ENCODE measurements around the gene SUSD1.

SUSD1 gene

GRCh38 chr9:112112519-112112918 lies 62.6 kb downstream of the SUSD1 start:
- Histone ChIP-seq H3K4me3 (ENCODE audit: low read depth in 1 of 2, low read length in 2 of 2) (no peak overlapping the region), H3K4me1 (ENCODE audit: control insufficient read depth in 1 of 2, insufficient read depth in 2 of 2, low read length in 2 of 2) (no peaks in the 10 kb centered on the region), H3K27ac (ENCODE audit: low read length) (no peak overlapping the region), H3K27me3 (ENCODE audit: low read depth, low read length) (no peaks in the 10 kb centered on the region), H3K9me3 (ENCODE audit: control insufficient read depth in 1 of 2, low read length in 2 of 2) (no peaks in the 10 kb centered on the region), H3K36me3 (ENCODE audit: control insufficient read depth in 1 of 2, insufficient read depth in 2 of 2, low read length in 2 of 2) (peaks cover 3 to 13% of the 10 kb centered on the region in 2 donors)

- no peaks in the 10 kb centered on the region for H3K27me3 ChIP-seq (ENCODE audit: low read depth, low read length)
- H3K4me1 ChIP-seq (ENCODE audit: control insufficient read depth in 1 of 2, insufficient read depth in 2 of 2, low read length in 2 of 2) = no peaks in the 10 kb centered on the region
- H3K36me3 ChIP-seq (ENCODE audit: control insufficient read depth in 1 of 2, insufficient read depth in 2 of 2, low read length in 2 of 2) = peaks cover 3 to 13% of the 10 kb centered on the region in 2 donors
- H3K4me3 ChIP-seq (ENCODE audit: low read depth in 1 of 2, low read length in 2 of 2) = no peak overlapping the region
- H3K9me3 ChIP-seq (ENCODE audit: control insufficient read depth in 1 of 2, low read length in 2 of 2) = no peaks in the 10 kb centered on the region
- no peak overlapping the region for H3K27ac ChIP-seq (ENCODE audit: low read length)
These were observed 63.6 kb downstream of the SUSD1 start for GRCh38 chr9:112111461-112111860.

- Histone ChIP-seq H3K4me1 (ENCODE audit: control insufficient read depth in 1 of 2, insufficient read depth in 2 of 2, low read length in 2 of 2) (no peaks in the 10 kb centered on the region), H3K27me3 (ENCODE audit: low read depth, low read length) (no peaks in the 10 kb centered on the region), H3K27ac (ENCODE audit: low read length) (no peak overlapping the region), H3K9me3 (ENCODE audit: control insufficient read depth in 1 of 2, low read length in 2 of 2) (no peaks in the 10 kb centered on the region), H3K36me3 (ENCODE audit: control insufficient read depth in 1 of 2, insufficient read depth in 2 of 2, low read length in 2 of 2) (peaks cover 3 to 13% of the 10 kb centered on the region in 2 donors), H3K4me3 (ENCODE audit: low read depth in 1 of 2, low read length in 2 of 2) (no peak overlapping the region)
These were observed 64.4 kb downstream of the SUSD1 start for GRCh38 chr9:112110777-112111113.

GRCh38 chr9:112110094-112110776 lies 64.9 kb downstream of the SUSD1 start:
- H3K4me3 ChIP-seq (ENCODE audit: low read depth in 1 of 2, low read length in 2 of 2) = no peak overlapping the region
- H3K27ac ChIP-seq (ENCODE audit: low read length) = no peak overlapping the region
- peaks cover 3 to 13% of the 10 kb centered on the region in 2 donors for H3K36me3 ChIP-seq (ENCODE audit: control insufficient read depth in 1 of 2, insufficient read depth in 2 of 2, low read length in 2 of 2)
- H3K9me3 ChIP-seq (ENCODE audit: control insufficient read depth in 1 of 2, low read length in 2 of 2) = no peaks in the 10 kb centered on the region
- H3K4me1 ChIP-seq (ENCODE audit: control insufficient read depth in 1 of 2, insufficient read depth in 2 of 2, low read length in 2 of 2) = no peaks in the 10 kb centered on the region
- H3K27me3 ChIP-seq (ENCODE audit: low read depth, low read length) = no peaks in the 10 kb centered on the region

GRCh38 chr9:112104901-112105300 lies 70.2 kb downstream of the SUSD1 start:
- no peaks in the 10 kb centered on the region for H3K4me1 ChIP-seq (ENCODE audit: control insufficient read depth in 1 of 2, insufficient read depth in 2 of 2, low read length in 2 of 2)
- H3K4me3 ChIP-seq (ENCODE audit: low read depth in 1 of 2, low read length in 2 of 2) = no peak overlapping the region
- H3K9me3 ChIP-seq (ENCODE audit: control insufficient read depth in 1 of 2, low read length in 2 of 2) = no peaks in the 10 kb centered on the region
- H3K36me3 ChIP-seq (ENCODE audit: control insufficient read depth in 1 of 2, insufficient read depth in 2 of 2, low read length in 2 of 2) = no peaks in the 10 kb centered on the region
- no peaks in the 10 kb centered on the region for H3K27me3 ChIP-seq (ENCODE audit: low read depth, low read length)
- no peak overlapping the region for H3K27ac ChIP-seq (ENCODE audit: low read length)

- Histone ChIP-seq H3K4me1 (ENCODE audit: control insufficient read depth in 1 of 2, insufficient read depth in 2 of 2, low read length in 2 of 2) (no peaks in the 10 kb centered on the region), H3K36me3 (ENCODE audit: control insufficient read depth in 1 of 2, insufficient read depth in 2 of 2, low read length in 2 of 2) (no peaks in the 10 kb centered on the region), H3K27me3 (ENCODE audit: low read depth, low read length) (no peaks in the 10 kb centered on the region), H3K4me3 (ENCODE audit: low read depth in 1 of 2, low read length in 2 of 2) (no peak overlapping the region), H3K27ac (ENCODE audit: low read length) (no peak overlapping the region), H3K9me3 (ENCODE audit: control insufficient read depth in 1 of 2, low read length in 2 of 2) (no peaks in the 10 kb centered on the region)
These were observed 70.7 kb downstream of the SUSD1 start for GRCh38 chr9:112104401-112104800.

- no peaks in the 10 kb centered on the region for H3K36me3 ChIP-seq (ENCODE audit: control insufficient read depth in 1 of 2, insufficient read depth in 2 of 2, low read length in 2 of 2)
- H3K9me3 ChIP-seq (ENCODE audit: control insufficient read depth in 1 of 2, low read length in 2 of 2) = no peaks in the 10 kb centered on the region
- no peaks in the 10 kb centered on the region for H3K27me3 ChIP-seq (ENCODE audit: low read depth, low read length)
- H3K4me1 ChIP-seq (ENCODE audit: control insufficient read depth in 1 of 2, insufficient read depth in 2 of 2, low read length in 2 of 2) = no peaks in the 10 kb centered on the region
- H3K4me3 ChIP-seq (ENCODE audit: low read depth in 1 of 2, low read length in 2 of 2) = no peak overlapping the region
- no peak overlapping the region for H3K27ac ChIP-seq (ENCODE audit: low read length)
These were observed 71.7 kb downstream of the SUSD1 start for GRCh38 chr9:112103405-112103804.

GRCh38 chr9:112097712-112098688 lies 77.1 kb downstream of the SUSD1 start:
- H3K27ac ChIP-seq (ENCODE audit: low read length) = no peak overlapping the region
- no peaks in the 10 kb centered on the region for H3K36me3 ChIP-seq (ENCODE audit: control insufficient read depth in 1 of 2, insufficient read depth in 2 of 2, low read length in 2 of 2)
- no peaks in the 10 kb centered on the region for H3K9me3 ChIP-seq (ENCODE audit: control insufficient read depth in 1 of 2, low read length in 2 of 2)
- H3K27me3 ChIP-seq (ENCODE audit: low read depth, low read length) = no peaks in the 10 kb centered on the region
- H3K4me3 ChIP-seq (ENCODE audit: low read depth in 1 of 2, low read length in 2 of 2) = no peak overlapping the region
- no peaks in the 10 kb centered on the region for H3K4me1 ChIP-seq (ENCODE audit: control insufficient read depth in 1 of 2, insufficient read depth in 2 of 2, low read length in 2 of 2)

GRCh38 chr9:112094948-112095681 lies 80.0 kb downstream of the SUSD1 start:
- H3K9me3 ChIP-seq (ENCODE audit: control insufficient read depth in 1 of 2, low read length in 2 of 2) = no peaks in the 10 kb centered on the region
- H3K4me1 ChIP-seq (ENCODE audit: control insufficient read depth in 1 of 2, insufficient read depth in 2 of 2, low read length in 2 of 2) = no peaks in the 10 kb centered on the region
- H3K27me3 ChIP-seq (ENCODE audit: low read depth, low read length) = no peaks in the 10 kb centered on the region
- no peaks in the 10 kb centered on the region for H3K36me3 ChIP-seq (ENCODE audit: control insufficient read depth in 1 of 2, insufficient read depth in 2 of 2, low read length in 2 of 2)
- H3K27ac ChIP-seq (ENCODE audit: low read length) = no peak overlapping the region
- no peak overlapping the region for H3K4me3 ChIP-seq (ENCODE audit: low read depth in 1 of 2, low read length in 2 of 2)

- Histone ChIP-seq H3K4me3 (ENCODE audit: low read depth in 1 of 2, low read length in 2 of 2) (no peak overlapping the region), H3K36me3 (ENCODE audit: control insufficient read depth in 1 of 2, insufficient read depth in 2 of 2, low read length in 2 of 2) (no peaks in the 10 kb centered on the region), H3K9me3 (ENCODE audit: control insufficient read depth in 1 of 2, low read length in 2 of 2) (no peaks in the 10 kb centered on the region), H3K4me1 (ENCODE audit: control insufficient read depth in 1 of 2, insufficient read depth in 2 of 2, low read length in 2 of 2) (no peaks in the 10 kb centered on the region), H3K27me3 (ENCODE audit: low read depth, low read length) (no peaks in the 10 kb centered on the region), H3K27ac (ENCODE audit: low read length) (no peak overlapping the region)
These were observed 80.9 kb downstream of the SUSD1 start for GRCh38 chr9:112094241-112094640.

GRCh38 chr9:112093870-112094216 lies 81.3 kb downstream of the SUSD1 start:
- no peaks in the 10 kb centered on the region for H3K9me3 ChIP-seq (ENCODE audit: control insufficient read depth in 1 of 2, low read length in 2 of 2)
- H3K27ac ChIP-seq (ENCODE audit: low read length) = no peak overlapping the region
- no peaks in the 10 kb centered on the region for H3K36me3 ChIP-seq (ENCODE audit: control insufficient read depth in 1 of 2, insufficient read depth in 2 of 2, low read length in 2 of 2)
- H3K4me1 ChIP-seq (ENCODE audit: control insufficient read depth in 1 of 2, insufficient read depth in 2 of 2, low read length in 2 of 2) = no peaks in the 10 kb centered on the region
- H3K27me3 ChIP-seq (ENCODE audit: low read depth, low read length) = no peaks in the 10 kb centered on the region
- H3K4me3 ChIP-seq (ENCODE audit: low read depth in 1 of 2, low read length in 2 of 2) = no peak overlapping the region
